Spleen (tissue), 11 donors: Measurements from ENCODE around the gene PLXNA2. TPM values are rescaled to one million over a fixed set of nuclear protein-coding genes. Genes with fewer than 3 reads are reported as not detected.

Experiments used
- DNase-seq: peaks from one replicate; pipeline ENCODE4 v3.0.0-alpha.2; 2020
- H3K27ac ChIP-seq, 8 donors: fragments of 200-600 bp; sonication (generic) in 7 of 8; 1 replicate in 4 of 8; 2 replicates in 4 of 8; pipeline versions ENCODE4 v1.5.0 to v1.8.0; 2016 to 2021; ENCODE audit warnings: inconsistent platforms in 4 of 8, mild to moderate bottlenecking in 4 of 8, moderate library complexity in 1 of 8
- H3K27me3 ChIP-seq, 7 donors: fragments of 200-600 bp; sonication (generic) in 6 of 7; replicated peaks in 1 of 7; 1 replicate in 4 of 7; 2 replicates in 3 of 7; pipeline versions ENCODE4 v1.5.0 to v1.8.0; 2016 to 2021; ENCODE audit warnings: inconsistent platforms in 3 of 7, mild to moderate bottlenecking in 1 of 7
- H3K36me3 ChIP-seq, 6 donors: fragments of 200-600 bp; sonication (generic) in 5 of 6; 1 replicate in 4 of 6; 2 replicates in 2 of 6; pipeline versions ENCODE4 v1.5.0 to v1.8.0; 2016 to 2021; ENCODE audit warnings: inconsistent platforms in 2 of 6
- H3K4me1 ChIP-seq, 6 donors: fragments of 200-600 bp; sonication (generic) in 5 of 6; 1 replicate in 3 of 6; 2 replicates in 3 of 6; pipeline versions ENCODE4 v1.5.0 to v1.8.0; 2016 to 2021; ENCODE audit warnings: inconsistent platforms in 3 of 6
- H3K4me3 ChIP-seq, 8 donors: fragments of 200-600 bp; sonication (generic) in 7 of 8; 1 replicate in 4 of 8; 2 replicates in 4 of 8; pipeline versions ENCODE4 v1.5.0 to v1.8.0; 2016 to 2021; ENCODE audit warnings: inconsistent platforms in 4 of 8, mild to moderate bottlenecking in 4 of 8, moderate library complexity in 2 of 8
- H3K9me3 ChIP-seq, 8 donors: fragments of 200-600 bp; sonication (generic) in 7 of 8; 1 replicate in 4 of 8; 2 replicates in 4 of 8; pipeline versions ENCODE4 v1.5.0 to v1.8.0; 2016 to 2021; ENCODE audit warnings: inconsistent platforms in 4 of 8
- POLR2A ChIP-seq, 3 donors: fragments of 450-650 bp; IDR thresholded peaks; one replicate each; pipeline ENCODE4 v1.5.1; 2017; ENCODE audit warnings: antibody characterized with exemption in 3 of 3, mild to moderate bottlenecking in 1 of 3
- POLR2AphosphoS5 ChIP-seq, 3 donors: sonication (generic); formaldehyde crosslinking; IDR thresholded peaks; one replicate each; pipeline ENCODE4 v1.5.1; 2017; ENCODE audit warnings: antibody characterized with exemption in 3 of 3
- WGBS, 5 donors: extraction: QIAGEN DNeasy Blood & Tissue Kit in 3 of 5; methylation state at CpG; one replicate each; pipeline versions ENCODE4 v1.1.5 to v1.1.7; 2013 to 2018; 5-methylcytosine and 5-hydroxymethylcytosine counted together
- intact Hi-C: fragments of 100-400 bp; cut with DNase I; formaldehyde crosslinking; loops from one replicate; pipeline ENCODE4 v1.15.0; 2023; ENCODE audit warnings: low total_unique reads
- polyA plus RNA-seq, 3 donors: library from polyadenylated mRNA; stranded (reverse); fragments of 200-250 nt; gene quantifications; one replicate each; pipeline ENCODE4 v1.2.1, GENCODE V29; 2013
- total RNA-seq, 7 donors: library from RNA; depleted of rRNA in 3 of 7; stranded (reverse); fragments of >200 nt in 3 of 7; fragmentation: NEBNext Ultra II Directional in 4 of 7; extraction: Animal tissue kit (Norgen Biotek cat#: 25700) in 4 of 7; gene quantifications; one replicate each; pipeline versions ENCODE4 v1.1.0 to v1.2.1, GENCODE V29; 2016 to 2021
- TF ChIP-seq, protein P1 (sequence below), 11 experiments: fragments of 200-600 bp in 7 of 11; fragments of 450-650 bp in 4 of 11; sonication (generic) in 4 of 11; IDR thresholded peaks in 8 of 11; conservative IDR thresholded peaks in 3 of 11; 1 replicate in 7 of 11; 2 replicates in 4 of 11; pipeline versions ENCODE4 v1.4.0 to v1.8.0; 2016 to 2021; ENCODE audit warnings: antibody characterized with exemption in 11 of 11, inconsistent platforms in 4 of 11, mild to moderate bottlenecking in 1 of 11
- donor health status: healthy with polysubstance abuse.
- donor health status: DM: no; HTN: no; CAD: no; lungs with moderate emphysema.
- donor health status: DM: no; HTN: no; CAD: no.
- donor health status: Bipolar disorder and iron deficiency.
- donor health status: healthy.
- donor health status: DM: no; HTN: no; CAD: no.
- donor health status: DM: yes; HTN: yes; CAD: no.

PLXNA2 gene
- total and polyA plus RNA-seq, 10 donors: 0.93 to 16.9 (median 7.0) TPM

DNA sequence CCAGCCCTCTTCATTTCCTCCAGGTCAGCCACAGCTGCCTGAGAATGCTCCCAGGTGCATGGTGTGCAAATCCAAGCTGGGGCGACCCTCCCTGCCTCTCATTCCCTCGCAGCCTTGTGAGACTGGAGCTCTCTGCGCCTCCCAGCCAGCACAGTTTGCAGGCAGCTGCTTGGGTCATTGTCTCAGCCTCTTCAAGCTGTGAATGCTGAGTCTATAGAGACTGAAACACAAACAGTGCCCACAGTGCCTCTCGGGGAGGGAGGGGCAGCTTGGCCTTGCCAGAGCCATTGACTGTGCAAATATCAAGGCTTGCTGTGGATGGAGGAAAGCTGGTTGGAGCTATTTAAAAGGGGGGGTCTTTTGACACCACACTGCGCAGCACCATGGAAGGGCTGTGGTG, 10.6 kb downstream of the PLXNA2 start:
- no peak overlapping the region for H3K27ac ChIP-seq
- WGBS, 5 donors: 79 to 98% (median 87%) methylated on average over 5 of the region's 5 CpGs
- intact Hi-C loops: no loop called here

DNA sequence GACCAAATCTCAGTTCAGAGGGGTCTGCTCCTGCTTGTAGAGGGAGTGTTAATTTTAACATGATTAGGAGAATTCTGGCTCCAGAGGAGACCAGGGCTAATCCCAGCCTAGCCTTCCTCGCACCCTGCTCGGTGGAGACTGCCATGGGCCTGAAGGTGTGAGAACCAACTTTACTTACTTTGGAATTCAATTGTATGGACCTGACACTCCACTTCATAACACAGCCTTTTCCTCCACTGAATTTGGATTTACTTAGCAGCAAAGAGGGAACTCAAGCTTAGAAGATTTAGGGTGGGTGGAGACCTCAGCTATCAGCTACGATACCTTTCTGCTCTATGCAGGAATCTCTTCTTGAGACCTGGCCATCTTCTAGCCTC, 11.5 kb downstream of the PLXNA2 start:
- Histone ChIP-seq H3K4me1 (peaks cover 6 to 24% (median 15%) of the 10 kb centered on the region in 6 donors), H3K36me3 (no peaks in the 10 kb centered on the region), H3K27ac (no peak overlapping the region), H3K27me3 (peaks cover 0 to 16% (median 0%) of the 10 kb centered on the region in 7 donors), H3K9me3 (no peaks in the 10 kb centered on the region), H3K4me3 (no peak overlapping the region)
- TF ChIP-seq, protein P1, sequence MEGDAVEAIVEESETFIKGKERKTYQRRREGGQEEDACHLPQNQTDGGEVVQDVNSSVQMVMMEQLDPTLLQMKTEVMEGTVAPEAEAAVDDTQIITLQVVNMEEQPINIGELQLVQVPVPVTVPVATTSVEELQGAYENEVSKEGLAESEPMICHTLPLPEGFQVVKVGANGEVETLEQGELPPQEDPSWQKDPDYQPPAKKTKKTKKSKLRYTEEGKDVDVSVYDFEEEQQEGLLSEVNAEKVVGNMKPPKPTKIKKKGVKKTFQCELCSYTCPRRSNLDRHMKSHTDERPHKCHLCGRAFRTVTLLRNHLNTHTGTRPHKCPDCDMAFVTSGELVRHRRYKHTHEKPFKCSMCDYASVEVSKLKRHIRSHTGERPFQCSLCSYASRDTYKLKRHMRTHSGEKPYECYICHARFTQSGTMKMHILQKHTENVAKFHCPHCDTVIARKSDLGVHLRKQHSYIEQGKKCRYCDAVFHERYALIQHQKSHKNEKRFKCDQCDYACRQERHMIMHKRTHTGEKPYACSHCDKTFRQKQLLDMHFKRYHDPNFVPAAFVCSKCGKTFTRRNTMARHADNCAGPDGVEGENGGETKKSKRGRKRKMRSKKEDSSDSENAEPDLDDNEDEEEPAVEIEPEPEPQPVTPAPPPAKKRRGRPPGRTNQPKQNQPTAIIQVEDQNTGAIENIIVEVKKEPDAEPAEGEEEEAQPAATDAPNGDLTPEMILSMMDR (IDR thresholded peaks at IDR 0.05 in 8 of 11, conservative IDR thresholded peaks at IDR 0.05 in 3 of 11): no peak
- TF ChIP-seq POLR2A (IDR thresholded peaks at IDR 0.05): no peak
- TF ChIP-seq POLR2AphosphoS5 (IDR thresholded peaks at IDR 0.05): no peak
- DNase-seq: no peak
- intact Hi-C loops: no loop called here
- WGBS, 5 donors: 93 to 98% (median 96%) methylated on average over 3 of the region's 3 CpGs

More for the DNA sequence above, 10.6 kb downstream of the PLXNA2 start:
- H3K4me1 ChIP-seq: peaks cover 6 to 27% (median 16%) of the 10 kb centered on the region in 6 donors
- TF ChIP-seq, protein P1 (IDR thresholded peaks at IDR 0.05 in 8 of 11, conservative IDR thresholded peaks at IDR 0.05 in 3 of 11): no peak
- TF ChIP-seq POLR2AphosphoS5 (IDR thresholded peaks at IDR 0.05) (no peak), POLR2A (IDR thresholded peaks at IDR 0.05) (no peak)
- no peaks in the 10 kb centered on the region for H3K9me3 ChIP-seq
- no peak overlapping the region for H3K4me3 ChIP-seq
- H3K27me3 ChIP-seq: peaks cover 0 to 17% (median 0%) of the 10 kb centered on the region in 7 donors
- DNase-seq: no peak
- no peaks in the 10 kb centered on the region for H3K36me3 ChIP-seq

DNA sequence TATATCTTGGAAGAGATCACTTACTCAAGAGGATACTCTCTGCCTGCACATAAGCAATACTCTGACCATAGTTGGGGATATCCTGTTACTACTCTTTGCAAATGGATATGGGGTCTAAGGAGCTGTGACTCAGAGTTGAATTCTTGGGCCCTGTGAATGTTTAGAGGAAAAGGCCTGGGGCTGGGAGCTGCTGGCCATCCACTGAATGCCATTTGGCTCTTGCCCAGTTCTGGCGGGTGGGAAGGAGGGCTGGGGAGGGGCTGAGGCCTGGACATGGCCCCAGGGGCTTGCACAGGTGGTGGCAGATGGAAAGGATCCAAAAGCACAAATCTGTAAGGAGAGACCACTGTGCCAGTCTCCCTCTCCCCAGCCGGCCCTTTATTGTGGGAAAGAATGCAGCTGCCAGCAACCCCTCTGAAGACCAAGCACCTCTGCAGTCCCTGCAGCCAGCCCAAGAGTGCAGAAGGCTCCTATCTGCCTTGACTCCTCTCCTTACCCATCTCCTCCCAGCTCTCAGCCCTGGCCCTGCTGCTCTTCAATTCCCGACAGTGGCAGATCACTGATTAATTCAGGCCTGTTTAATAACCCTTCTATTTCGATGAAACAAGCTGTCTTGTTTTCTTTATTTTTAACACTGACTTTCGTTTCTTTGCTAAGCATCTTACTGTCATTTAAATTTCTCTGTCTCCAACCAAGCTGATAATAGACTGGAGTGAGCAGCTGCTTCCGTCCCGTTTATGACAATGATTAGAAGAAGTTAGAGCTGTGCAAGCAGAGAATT, 12.1 kb downstream of the PLXNA2 start:
- H3K27me3 ChIP-seq: peaks cover 0 to 15% (median 0%) of the 10 kb centered on the region in 7 donors
- H3K27ac ChIP-seq: no peak overlapping the region
- no peak overlapping the region for H3K4me3 ChIP-seq
- H3K9me3 ChIP-seq: no peaks in the 10 kb centered on the region
- no peak for DNase-seq
- H3K36me3 ChIP-seq: no peaks in the 10 kb centered on the region
- 75 to 91% (median 83%) methylated on average over 7 of the region's 7 CpGs for WGBS, 5 donors
- TF ChIP-seq POLR2A (IDR thresholded peaks at IDR 0.05): no peak
- TF ChIP-seq, protein P1 (IDR thresholded peaks at IDR 0.05 in 8 of 11, conservative IDR thresholded peaks at IDR 0.05 in 3 of 11): no peak
- no peak for TF ChIP-seq POLR2AphosphoS5 (IDR thresholded peaks at IDR 0.05)
- intact Hi-C loops: no loop called here
- peaks cover 6 to 21% (median 15%) of the 10 kb centered on the region in 6 donors for H3K4me1 ChIP-seq

DNA sequence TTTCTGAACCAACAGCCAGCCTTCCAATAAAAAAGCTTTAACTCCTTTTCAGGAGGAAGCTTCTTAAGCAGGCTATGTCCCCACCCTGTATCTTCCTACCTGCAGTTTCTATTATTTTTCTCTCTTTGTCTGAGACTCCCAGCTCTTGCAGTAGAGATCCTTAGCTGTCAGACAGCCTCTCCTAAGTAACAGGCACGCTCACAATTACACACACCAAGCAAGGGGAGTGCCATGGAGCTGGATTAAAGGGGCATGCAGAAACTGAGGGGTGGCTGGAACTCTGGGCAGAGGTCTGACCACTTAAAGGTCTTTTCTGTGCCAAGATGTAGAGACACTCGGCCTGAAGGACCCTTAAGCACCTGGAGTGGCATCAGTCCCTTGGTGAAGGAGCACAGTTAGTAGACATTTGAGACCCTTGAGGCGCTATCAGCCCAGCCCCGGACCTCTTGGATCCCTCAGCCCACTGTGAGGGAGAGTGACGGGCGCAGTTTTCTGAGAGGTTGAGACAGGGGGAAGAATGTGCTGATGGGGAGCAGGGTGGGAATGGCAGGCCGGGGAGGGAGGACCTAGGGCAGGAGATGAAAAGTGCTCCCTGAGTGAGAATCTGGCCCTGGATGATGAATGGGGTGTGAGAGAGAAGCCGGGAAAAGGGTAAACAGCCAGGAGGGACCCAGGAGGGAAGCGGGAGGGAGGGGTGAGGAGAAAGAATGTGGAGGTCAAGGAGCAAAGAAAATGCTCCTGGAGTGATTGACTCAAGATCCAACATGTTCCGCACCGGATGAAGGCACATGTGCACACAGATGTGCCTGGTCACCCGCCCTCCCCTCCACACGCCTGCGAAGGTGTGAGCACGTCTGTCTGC, 13.3 kb downstream of the PLXNA2 start:
- H3K9me3 ChIP-seq: no peaks in the 10 kb centered on the region
- peaks cover 2 to 9% (median 5%) of the 10 kb centered on the region in 6 donors for H3K4me1 ChIP-seq
- H3K36me3 ChIP-seq: no peaks in the 10 kb centered on the region
- intact Hi-C loops: no loop called here
- TF ChIP-seq POLR2A (IDR thresholded peaks at IDR 0.05) (no peak), POLR2AphosphoS5 (IDR thresholded peaks at IDR 0.05) (no peak)
- TF ChIP-seq, protein P1 (IDR thresholded peaks at IDR 0.05 in 8 of 11, conservative IDR thresholded peaks at IDR 0.05 in 3 of 11): no peak
- WGBS, 5 donors: 82 to 91% (median 88%) methylated on average over 15 of the region's 15 CpGs
- H3K4me3 ChIP-seq: no peak overlapping the region
- DNase-seq: no peak
- no peak overlapping the region for H3K27ac ChIP-seq
- H3K27me3 ChIP-seq: peaks cover 0 to 3% (median 0%) of the 10 kb centered on the region in 7 donors
